ENCODE data around the gene CLSTN2. TPM values are rescaled to one million over a fixed set of nuclear protein-coding genes. Genes with fewer than 3 reads are reported as not detected.

The CLSTN2 gene
- total and polyA plus RNA-seq, 2 of the 13 experiments (the other 11 are each of a cell fraction or from before 2014, with no cell fraction given): not detected

- no TSS peak for BruUV-seq (replicated peaks)
- in situ Hi-C loops (cut with HindIII; ENCODE audit: extremely low pct_ligation_motif_present, low pct_unique_long_range_greater_than_20kb): no loop called here
- no peak overlapping the region for H3K27ac ChIP-seq (ENCODE audit: extremely low read length, insufficient read depth, low read length)
Observed at GRCh38 chr3:140236836-140237501, 302.0 kb downstream of the CLSTN2 start.

More at GRCh38 chr3:140236836-140237501, 302.0 kb downstream of the CLSTN2 start:
- POLR2A ChIA-PET: no interaction called here
- no peaks in the 10 kb centered on the region for H3K36me3 ChIP-seq (replicated peaks in 1 of 2; ENCODE audit: control insufficient read depth in 1 of 2, insufficient read depth in 2 of 2, low read length in 2 of 2)
- FAIRE-seq (no peak), ATAC-seq (no peak), DNase-seq (ENCODE audit: low spot score) (no peak)
- H3K4me2 ChIP-seq (ENCODE audit: low read depth, low read length): no peak overlapping the region
- no peak overlapping the region for H2AFZ ChIP-seq (ENCODE audit: low read length)
- H3K9ac ChIP-seq (ENCODE audit: insufficient read depth, low read depth, low read length): no peak overlapping the region
- no peak overlapping the region for H3K4me3 ChIP-seq (replicated peaks in 1 of 3; ENCODE audit: insufficient read depth in 1 of 3, low read depth in 2 of 3, low read length in 3 of 3)
- TF ChIP-seq ZKSCAN8 (CRISPR knock-in tag; IDR thresholded peaks at IDR 0.05; ENCODE audit: borderline replicate concordance): no peak
- TF ChIP-seq, protein P1, sequence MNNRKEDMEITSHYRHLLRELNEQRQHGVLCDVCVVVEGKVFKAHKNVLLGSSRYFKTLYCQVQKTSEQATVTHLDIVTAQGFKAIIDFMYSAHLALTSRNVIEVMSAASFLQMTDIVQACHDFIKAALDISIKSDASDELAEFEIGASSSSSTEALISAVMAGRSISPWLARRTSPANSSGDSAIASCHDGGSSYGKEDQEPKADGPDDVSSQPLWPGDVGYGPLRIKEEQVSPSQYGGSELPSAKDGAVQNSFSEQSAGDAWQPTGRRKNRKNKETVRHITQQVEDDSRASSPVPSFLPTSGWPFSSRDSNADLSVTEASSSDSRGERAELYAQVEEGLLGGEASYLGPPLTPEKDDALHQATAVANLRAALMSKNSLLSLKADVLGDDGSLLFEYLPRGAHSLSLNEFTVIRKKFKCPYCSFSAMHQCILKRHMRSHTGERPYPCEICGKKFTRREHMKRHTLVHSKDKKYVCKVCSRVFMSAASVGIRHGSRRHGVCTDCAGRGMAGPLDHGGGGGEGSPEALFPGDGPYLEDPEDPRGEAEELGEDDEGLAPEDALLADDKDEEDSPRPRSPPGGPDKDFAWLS (CRISPR knock-in tag; IDR thresholded peaks at IDR 0.05; ENCODE audit: borderline replicate concordance): no peak
- no peak for TF ChIP-seq TCF12 (IDR thresholded peaks at IDR 0.05)
- TF ChIP-seq TCF12 (CRISPR knock-in tag; IDR thresholded peaks at IDR 0.05): no peak
- TF ChIP-seq RAD51 (IDR thresholded peaks at IDR 0.05; ENCODE audit: borderline replicate concordance): no peak
- no peak for TF ChIP-seq ZNF749 (CRISPR knock-in tag; IDR thresholded peaks at IDR 0.05; ENCODE audit: borderline replicate concordance)
- TF ChIP-seq RFXAP (CRISPR knock-in tag; IDR thresholded peaks at IDR 0.05; ENCODE audit: borderline replicate concordance): no peak
- TF ChIP-seq, protein P2, sequence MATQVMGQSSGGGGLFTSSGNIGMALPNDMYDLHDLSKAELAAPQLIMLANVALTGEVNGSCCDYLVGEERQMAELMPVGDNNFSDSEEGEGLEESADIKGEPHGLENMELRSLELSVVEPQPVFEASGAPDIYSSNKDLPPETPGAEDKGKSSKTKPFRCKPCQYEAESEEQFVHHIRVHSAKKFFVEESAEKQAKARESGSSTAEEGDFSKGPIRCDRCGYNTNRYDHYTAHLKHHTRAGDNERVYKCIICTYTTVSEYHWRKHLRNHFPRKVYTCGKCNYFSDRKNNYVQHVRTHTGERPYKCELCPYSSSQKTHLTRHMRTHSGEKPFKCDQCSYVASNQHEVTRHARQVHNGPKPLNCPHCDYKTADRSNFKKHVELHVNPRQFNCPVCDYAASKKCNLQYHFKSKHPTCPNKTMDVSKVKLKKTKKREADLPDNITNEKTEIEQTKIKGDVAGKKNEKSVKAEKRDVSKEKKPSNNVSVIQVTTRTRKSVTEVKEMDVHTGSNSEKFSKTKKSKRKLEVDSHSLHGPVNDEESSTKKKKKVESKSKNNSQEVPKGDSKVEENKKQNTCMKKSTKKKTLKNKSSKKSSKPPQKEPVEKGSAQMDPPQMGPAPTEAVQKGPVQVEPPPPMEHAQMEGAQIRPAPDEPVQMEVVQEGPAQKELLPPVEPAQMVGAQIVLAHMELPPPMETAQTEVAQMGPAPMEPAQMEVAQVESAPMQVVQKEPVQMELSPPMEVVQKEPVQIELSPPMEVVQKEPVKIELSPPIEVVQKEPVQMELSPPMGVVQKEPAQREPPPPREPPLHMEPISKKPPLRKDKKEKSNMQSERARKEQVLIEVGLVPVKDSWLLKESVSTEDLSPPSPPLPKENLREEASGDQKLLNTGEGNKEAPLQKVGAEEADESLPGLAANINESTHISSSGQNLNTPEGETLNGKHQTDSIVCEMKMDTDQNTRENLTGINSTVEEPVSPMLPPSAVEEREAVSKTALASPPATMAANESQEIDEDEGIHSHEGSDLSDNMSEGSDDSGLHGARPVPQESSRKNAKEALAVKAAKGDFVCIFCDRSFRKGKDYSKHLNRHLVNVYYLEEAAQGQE (IDR thresholded peaks at IDR 0.05; ENCODE audit: borderline replicate concordance in 1 of 2, low read depth in 1 of 2, low read length in 2 of 2): no peak
- TF ChIP-seq, protein P3, sequence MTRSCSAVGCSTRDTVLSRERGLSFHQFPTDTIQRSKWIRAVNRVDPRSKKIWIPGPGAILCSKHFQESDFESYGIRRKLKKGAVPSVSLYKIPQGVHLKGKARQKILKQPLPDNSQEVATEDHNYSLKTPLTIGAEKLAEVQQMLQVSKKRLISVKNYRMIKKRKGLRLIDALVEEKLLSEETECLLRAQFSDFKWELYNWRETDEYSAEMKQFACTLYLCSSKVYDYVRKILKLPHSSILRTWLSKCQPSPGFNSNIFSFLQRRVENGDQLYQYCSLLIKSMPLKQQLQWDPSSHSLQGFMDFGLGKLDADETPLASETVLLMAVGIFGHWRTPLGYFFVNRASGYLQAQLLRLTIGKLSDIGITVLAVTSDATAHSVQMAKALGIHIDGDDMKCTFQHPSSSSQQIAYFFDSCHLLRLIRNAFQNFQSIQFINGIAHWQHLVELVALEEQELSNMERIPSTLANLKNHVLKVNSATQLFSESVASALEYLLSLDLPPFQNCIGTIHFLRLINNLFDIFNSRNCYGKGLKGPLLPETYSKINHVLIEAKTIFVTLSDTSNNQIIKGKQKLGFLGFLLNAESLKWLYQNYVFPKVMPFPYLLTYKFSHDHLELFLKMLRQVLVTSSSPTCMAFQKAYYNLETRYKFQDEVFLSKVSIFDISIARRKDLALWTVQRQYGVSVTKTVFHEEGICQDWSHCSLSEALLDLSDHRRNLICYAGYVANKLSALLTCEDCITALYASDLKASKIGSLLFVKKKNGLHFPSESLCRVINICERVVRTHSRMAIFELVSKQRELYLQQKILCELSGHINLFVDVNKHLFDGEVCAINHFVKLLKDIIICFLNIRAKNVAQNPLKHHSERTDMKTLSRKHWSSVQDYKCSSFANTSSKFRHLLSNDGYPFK (CRISPR knock-in tag; IDR thresholded peaks at IDR 0.05; ENCODE audit: borderline replicate concordance): no peak
- H3K27me3 ChIP-seq (ENCODE audit: control insufficient read depth in 1 of 2, insufficient read depth in 2 of 2, low read length in 2 of 2): no peaks in the 10 kb centered on the region; a peak in 1 of 5 replicates
- CTCF ChIA-PET (ENCODE audit: low intra/inter-chr PET ratio, low total read pairs): no interaction called here
- no peaks in the 10 kb centered on the region for H3K9me3 ChIP-seq (ENCODE audit: low read length)
- intact Hi-C loops (cut with micrococcal nuclease; ENCODE audit: unreplicated experiment): no loop called here
- no peaks in the 10 kb centered on the region for H4K20me1 ChIP-seq (ENCODE audit: insufficient read depth, low read length)
- WGBS (ENCODE audit: low lambda C conversion rate): 26% methylated on average over 5 of the region's 5 CpGs
- no peaks in the 10 kb centered on the region for H3K4me1 ChIP-seq (ENCODE audit: insufficient read depth, low read length)
- H3K79me2 ChIP-seq (ENCODE audit: insufficient read depth, low read length): no peaks in the 10 kb centered on the region
